ENCODE measurements around the gene PDE4A. TPM values are rescaled to one million over a fixed set of nuclear protein-coding genes. Genes with fewer than 3 reads are reported as not detected.

The PDE4A gene
- total and polyA plus RNA-seq, 10 of the 15 experiments (the other 5 are each of a cell fraction or from before 2014, with no cell fraction given) = 0.24 to 13.3 (median 4.9) TPM

GRCh38 chr19:10427169-10427568 is 6.8 kb downstream of the PDE4A start (continued):
- TF ChIP-seq CUX1 (IDR thresholded peaks at IDR 0.05; ENCODE audit: insufficient replicate concordance, low read depth, low read length) (no peak), KLF5 (IDR thresholded peaks at IDR 0.05; ENCODE audit: partially characterized antibody) (no peak), ZNF217 (IDR thresholded peaks at IDR 0.05) (no peak), NFYA (IDR thresholded peaks at IDR 0.05; ENCODE audit: borderline replicate concordance, low read depth, low read length) (no peak), BRCA1 (IDR thresholded peaks at IDR 0.05; ENCODE audit: low read depth, low read length) (no peak), NFIC (IDR thresholded peaks at IDR 0.05; ENCODE audit: low read depth, low read length) (no peak)

GRCh38 chr19:10428996-10429381 is 8.7 kb downstream of the PDE4A start:
- no peak overlapping the region for H3K4me2 ChIP-seq (ENCODE audit: control insufficient read depth, insufficient read depth)
- no peak for TF ChIP-seq ETV6 (conservative IDR thresholded peaks at IDR 0.05 in 1 of 2, IDR thresholded peaks at IDR 0.05 in 1 of 2; ENCODE audit: borderline replicate concordance in 1 of 2, low read depth in 1 of 2)
- no peak for TF ChIP-seq REST (IDR thresholded peaks at IDR 0.05; ENCODE audit: low read depth, low read length)
- TF ChIP-seq YBX1 (IDR thresholded peaks at IDR 0.05) = peak; percentile 79; the same call in 1 of the 2 replicates
- TF ChIP-seq MTA2 (IDR thresholded peaks at IDR 0.05; ENCODE audit: low read depth) = peak; percentile 34; the same call in 1 of the 2 replicates
- TF ChIP-seq RAD51 (IDR thresholded peaks at IDR 0.05) = no peak
- TF ChIP-seq NBN (IDR thresholded peaks at IDR 0.05) = 0 out of 2 replicates have a peak, but pooled peaks have one; percentile 22
- ATAC-seq = no peak
- no peak overlapping the region for H3K4me3 ChIP-seq
- 35% methylated on average over 5 of the region's 5 CpGs for WGBS (ENCODE audit: insufficient coverage, insufficient replicate concordance, low lambda C conversion rate, missing lambda C conversion rate)
- no peaks in the 10 kb centered on the region for H4K20me1 ChIP-seq (ENCODE audit: control insufficient read depth, insufficient read depth)
- H3K4me1 ChIP-seq (ENCODE audit: control insufficient read depth, insufficient read depth, low read length) = peaks cover 58% of the 10 kb centered on the region
- no TSS peak for BruUV-seq (replicated peaks)
- peaks cover 0 to 4% of the 10 kb centered on the region in 2 experiments; a peak in 1 of 4 replicates for H3K27me3 ChIP-seq (replicated peaks in 1 of 2; ENCODE audit: control insufficient read depth in 2 of 2, insufficient read depth in 2 of 2, low read length in 1 of 2)
- no peaks in the 10 kb centered on the region for H3K36me3 ChIP-seq (ENCODE audit: control insufficient read depth in 2 of 2, insufficient read depth in 2 of 2, low read length in 1 of 2)
- H2AFZ ChIP-seq (ENCODE audit: control insufficient read depth, low read depth, low read length) = no peak overlapping the region
- intact Hi-C loops (cut with micrococcal nuclease; ENCODE audit: unreplicated experiment) (no loop called here), in situ Hi-C loops (cut with MboI) (no loop called here)
- FAIRE-seq = no peak
- POLR2A ChIA-PET = interaction anchor here (0.7 to 7.2 kb wide), 8 partner anchors 11 to 183 kb away, joined by 3 to 78 read pairs (median 4); partner anchors contain the start of gene CDC37
- CTCF ChIA-PET = interaction anchor here (0.8 to 27.3 kb wide), 4 partner anchors 8 to 179 kb away, joined by 3 to 1053 read pairs (median 7); partner anchors contain the start of genes CDC37 and PDE4A
- DNase-seq (ENCODE audit: low read depth, low spot score) = no peak
- H3K9ac ChIP-seq (ENCODE audit: control insufficient read depth, insufficient read depth, low read length) = no peak overlapping the region
- H3K9me3 ChIP-seq (replicated peaks; ENCODE audit: control insufficient read depth, insufficient read depth, low read length) = no peaks in the 10 kb centered on the region
- H3K79me2 ChIP-seq (ENCODE audit: control insufficient read depth, insufficient read depth, low read length) = peaks cover 2% of the 10 kb centered on the region; the same call in 1 of the 2 replicates
- SMC1A ChIA-PET (ENCODE audit: uncharacterized antibody, unreplicated experiment) = interaction anchor here (0.8 to 17.7 kb wide), 3 partner anchors 8 to 288 kb away, joined by 3 to 364 read pairs (median 7); partner anchors contain the start of gene CDC37
- H3K27ac ChIP-seq (ENCODE audit: control insufficient read depth, insufficient read depth) = no peak overlapping the region
- RAD21 ChIA-PET (ENCODE audit: unreplicated experiment) = interaction anchor here (0.9 to 4.2 kb wide), 6 partner anchors 13 to 325 kb away, joined by 5 to 31 read pairs (median 16); partner anchors contain the start of genes CDC37 and ICAM1

All from GM12878 (cell line).